Esophagus muscularis mucosa (tissue), 3 donors: ENCODE measurements around the gene NKD2.

Source experiments
- CTCF ChIP-seq, 3 experiments: fragments of 200-600 bp in 2 of 3; fragments of 450-650 bp in 1 of 3; sonication (generic) in 2 of 3; IDR thresholded peaks; one replicate each; pipeline ENCODE4 v1.5.1; 2017 to 2019; ENCODE audit warnings: antibody characterized with exemption in 3 of 3, mild to moderate bottlenecking in 2 of 3, moderate library complexity in 1 of 3
- POLR2A ChIP-seq: fragments of 450-650 bp; IDR thresholded peaks from one replicate; pipeline ENCODE4 v1.6.1; 2017; ENCODE audit warnings: antibody characterized with exemption, moderate library complexity, mild to moderate bottlenecking, low read depth

DNA sequence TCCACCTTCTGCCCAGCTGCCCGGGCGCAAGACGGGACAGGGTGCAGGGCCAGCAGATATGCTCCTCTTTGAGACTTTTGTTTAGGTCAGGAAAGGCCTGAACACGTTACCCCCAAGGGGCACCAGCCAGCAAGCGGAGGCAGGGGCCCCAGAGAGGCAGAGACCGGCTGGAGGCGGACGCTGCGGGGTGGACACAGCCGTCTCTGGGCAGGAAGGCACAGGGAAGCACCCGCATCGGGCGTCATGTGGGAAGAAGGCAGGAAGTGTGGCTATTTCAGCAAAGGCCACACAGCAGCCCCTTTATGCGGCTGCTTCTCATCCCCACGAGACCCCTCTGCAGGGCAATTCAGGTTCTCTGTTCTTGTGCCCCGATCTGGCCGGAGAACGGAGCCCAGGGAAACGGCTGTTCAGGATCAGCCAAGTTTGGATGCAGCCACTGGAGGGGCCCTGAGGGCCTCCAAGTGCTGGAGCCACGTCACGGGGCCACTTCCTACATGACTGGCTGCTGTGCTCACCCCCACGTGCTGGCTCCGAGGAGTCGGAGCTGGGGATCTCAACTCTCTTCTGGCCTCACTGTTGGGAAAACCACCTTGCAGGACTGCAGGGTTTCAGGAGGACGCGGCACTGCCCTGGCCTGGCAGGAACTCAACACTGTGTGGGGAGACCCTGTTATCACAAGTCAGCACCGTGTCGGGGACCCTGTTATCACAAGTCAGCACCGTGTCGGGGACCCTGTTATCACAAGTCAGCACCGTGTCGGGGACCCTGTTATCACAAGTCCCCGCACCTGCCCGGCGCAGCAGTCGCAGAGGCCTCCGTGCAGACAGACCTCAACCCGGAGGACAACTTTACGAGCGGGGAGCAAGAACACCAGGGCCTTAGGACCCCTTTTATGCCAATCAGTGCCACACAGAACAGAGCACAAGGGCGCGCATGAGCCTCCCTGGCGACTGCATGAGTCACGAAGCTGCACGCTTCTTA is 58.8 kb downstream of the NKD2 start:
- no peak for TF ChIP-seq CTCF (IDR thresholded peaks at IDR 0.05)
- TF ChIP-seq POLR2A = no peak
